GM12892 (cell line): ENCODE results near the gene SLC35F4.

Experiments
- POLR2A ChIP-seq: IDR thresholded peaks from 2 replicates; pipeline ENCODE4 v1.6.1; 2011; ENCODE audit warnings: low read depth, low read length, control low read depth
- POLR2AphosphoS5 ChIP-seq: IDR thresholded peaks from 2 replicates; pipeline ENCODE4 v1.6.1; 2011; ENCODE audit warnings: low read depth, low read length, control low read depth

DNA sequence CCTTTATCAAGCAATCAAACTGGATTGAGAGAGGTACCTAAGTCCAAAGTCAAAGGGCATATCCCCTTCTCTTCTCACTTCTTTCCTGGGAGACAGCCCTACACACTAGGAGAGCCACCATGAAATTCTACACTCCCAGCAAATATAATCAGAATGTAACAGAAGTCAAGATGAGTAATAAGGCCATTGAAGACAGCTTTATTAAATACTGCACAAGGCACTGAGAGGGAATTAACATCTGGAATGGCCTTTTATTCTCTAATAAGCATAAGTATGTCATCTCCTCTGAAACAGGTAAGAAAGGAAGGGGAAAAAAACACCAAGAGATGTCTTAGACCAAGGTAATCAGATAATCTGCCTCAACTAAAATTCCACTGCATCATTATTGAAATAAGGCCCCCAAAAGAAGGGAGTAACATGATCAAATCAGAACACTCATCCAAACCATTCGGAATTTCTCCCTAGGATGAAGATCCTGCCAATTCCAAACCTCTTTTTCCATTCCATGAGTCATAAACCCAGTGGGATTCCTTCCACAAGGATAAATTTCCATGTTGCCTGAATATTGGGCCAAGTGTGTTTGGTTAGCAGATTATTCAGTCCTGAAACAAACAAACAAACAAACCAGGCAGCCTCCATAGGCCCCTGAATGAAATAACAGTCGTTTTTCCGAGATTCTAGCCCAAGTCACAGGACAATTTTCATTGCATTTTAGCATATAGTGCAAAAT lies 19.9 kb downstream of the SLC35F4 start:
- TF ChIP-seq POLR2AphosphoS5 (no peak), POLR2A (no peak)
